Measurements from ENCODE around the gene ADAP1.

The ADAP1 gene

GRCh38 chr7:921071-921461 is 33.4 kb downstream of the ADAP1 start:
- TF ChIP-seq CTCF (IDR thresholded peaks at IDR 0.05) = no peak

GRCh38 chr7:920351-921070 is 34.0 kb downstream of the ADAP1 start:
- TF ChIP-seq CTCF (IDR thresholded peaks at IDR 0.05) = no peak

GRCh38 chr7:919924-920341 is 34.5 kb downstream of the ADAP1 start:
- no peak for TF ChIP-seq CTCF (IDR thresholded peaks at IDR 0.05)

- no peak for TF ChIP-seq CTCF (IDR thresholded peaks at IDR 0.05)
Measured at GRCh38 chr7:919114-919442, 35.4 kb downstream of the ADAP1 start.

- TF ChIP-seq CTCF (IDR thresholded peaks at IDR 0.05) = no peak
Measured at GRCh38 chr7:918441-919113, 35.9 kb downstream of the ADAP1 start.

- TF ChIP-seq CTCF (IDR thresholded peaks at IDR 0.05) = no peak
Measured at GRCh38 chr7:918118-918425, 36.4 kb downstream of the ADAP1 start.

- TF ChIP-seq CTCF (IDR thresholded peaks at IDR 0.05) = no peak
Measured at GRCh38 chr7:917255-918117, 37.0 kb downstream of the ADAP1 start.

Data from LNCAP (cell line).